GM23338 (cell line): ENCODE data around the gene APOL1.

Experiments used
- CREB1 ChIP-seq: fragments of 250-450 bp; sonication (Bioruptor Pico); IDR thresholded peaks from 2 replicates; pipeline ENCODE4 v1.5.0; 2020; ENCODE audit warnings: low read depth, mild to moderate bottlenecking, moderate library complexity
- CTCF ChIP-seq, 2 experiments: fragments of 200-600 bp in 1 of 2; sonication (generic) in 1 of 2; conservative IDR thresholded peaks; 2 replicates each; pipeline versions ENCODE4 v1.5.1 to v1.6.1; 2016 to 2017; ENCODE audit warnings: antibody characterized with exemption in 2 of 2, low read depth in 2 of 2, mild to moderate bottlenecking in 2 of 2, moderate library complexity in 1 of 2
- EZH2 ChIP-seq: fragments of 200-600 bp; sonication (generic); IDR thresholded peaks from one replicate; pipeline ENCODE4 v1.8.0; 2017; ENCODE audit warnings: antibody characterized with exemption, mild to moderate bottlenecking, low read depth; ENCODE audit not compliant: unreplicated experiment
- EZH2phosphoT487 ChIP-seq: fragments of 200-600 bp; sonication (generic); IDR thresholded peaks from one replicate; pipeline ENCODE4 v1.8.1; 2018; ENCODE audit warnings: antibody characterized with exemption; ENCODE audit not compliant: unreplicated experiment
- POLR2AphosphoS5 ChIP-seq: IDR thresholded peaks from 2 replicates; pipeline ENCODE4 v1.6.1; 2016; ENCODE audit warnings: antibody characterized with exemption, low read depth
- REST ChIP-seq: IDR thresholded peaks from one replicate; pipeline ENCODE4 v1.6.1; 2018; ENCODE audit warnings: antibody characterized with exemption; ENCODE audit not compliant: unreplicated experiment
- ZNF114 ChIP-seq: fragments of 250-450 bp; sonication (Bioruptor Pico); IDR thresholded peaks from 2 replicates; pipeline ENCODE4 v1.5.0; 2020; ENCODE audit warnings: mild to moderate bottlenecking, moderate library complexity

- TF ChIP-seq POLR2AphosphoS5, result no peak
- TF ChIP-seq CTCF (conservative IDR thresholded peaks at IDR 0.05; ENCODE audit: low read depth in 2 of 2), result no peak
- TF ChIP-seq ZNF114, result no peak
- TF ChIP-seq EZH2phosphoT487, result no peak
- TF ChIP-seq CREB1 (CRISPR knock-in tag), result no peak
- TF ChIP-seq REST, result no peak
- no peak for TF ChIP-seq EZH2
These were observed 7.1 kb upstream of the APOL1 start for GRCh38 chr22:36245805-36246356.
